RPMI7951 (cell line): ENCODE measurements around the gene HEXB. TPM values are rescaled to one million over a fixed set of nuclear protein-coding genes. Genes with fewer than 3 reads are reported as not detected.

Experiments used
- DNase-seq: peaks from one replicate; pipeline ENCODE4 v3.0.0-alpha.2; 2012; ENCODE audit warnings: low read depth
- total RNA-seq: library from RNA; depleted of rRNA; stranded (reverse); fragments of >200 nt; shearing (Covaris generic); gene quantifications from 2 replicates; pipeline ENCODE4 v1.2.3, GENCODE V29; 2014; rRNA removed

Gene HEXB
- total RNA-seq = 162 and 180 TPM in 2 replicates

DNA sequence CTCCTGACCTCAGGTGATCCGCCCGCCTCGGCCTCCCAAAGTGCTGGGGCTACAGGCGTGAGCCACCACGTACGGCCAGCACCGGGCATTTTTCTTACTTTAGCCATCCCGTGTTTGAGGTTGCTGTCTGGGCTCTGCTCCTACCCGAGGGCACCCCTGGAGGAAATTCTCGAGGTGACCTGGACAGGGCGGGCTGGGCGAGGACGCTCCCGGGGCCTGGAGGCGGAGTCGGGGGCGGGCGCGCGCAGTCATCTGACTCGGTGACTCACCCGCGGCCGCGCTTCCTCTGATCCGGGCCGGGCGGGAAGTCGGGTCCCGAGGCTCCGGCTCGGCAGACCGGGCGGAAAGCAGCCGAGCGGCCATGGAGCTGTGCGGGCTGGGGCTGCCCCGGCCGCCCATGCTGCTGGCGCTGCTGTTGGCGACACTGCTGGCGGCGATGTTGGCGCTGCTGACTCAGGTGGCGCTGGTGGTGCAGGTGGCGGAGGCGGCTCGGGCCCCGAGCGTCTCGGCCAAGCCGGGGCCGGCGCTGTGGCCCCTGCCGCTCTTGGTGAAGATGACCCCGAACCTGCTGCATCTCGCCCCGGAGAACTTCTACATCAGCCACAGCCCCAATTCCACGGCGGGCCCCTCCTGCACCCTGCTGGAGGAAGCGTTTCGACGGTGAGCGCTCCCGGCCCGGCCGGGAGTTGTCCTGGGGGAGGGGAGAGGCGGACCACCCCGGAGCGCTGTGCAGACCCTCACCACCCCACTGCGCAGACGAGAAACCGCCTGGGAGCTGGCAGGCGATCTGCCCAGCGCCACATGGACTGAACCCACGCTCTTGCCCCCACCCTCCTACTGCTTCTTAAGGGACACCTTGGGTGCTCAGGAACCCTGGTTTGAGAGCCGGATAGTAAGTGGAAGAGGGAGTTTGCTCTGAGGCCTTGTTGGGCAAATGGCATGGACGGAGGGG is at the start of gene HEXB:
HEXB (plus strand) TSS at position 334 of the 952 bp plus-strand sequence; CDS start at position 362, 28 bp downstream.
- peak; percentile 83 for DNase-seq

DNA sequence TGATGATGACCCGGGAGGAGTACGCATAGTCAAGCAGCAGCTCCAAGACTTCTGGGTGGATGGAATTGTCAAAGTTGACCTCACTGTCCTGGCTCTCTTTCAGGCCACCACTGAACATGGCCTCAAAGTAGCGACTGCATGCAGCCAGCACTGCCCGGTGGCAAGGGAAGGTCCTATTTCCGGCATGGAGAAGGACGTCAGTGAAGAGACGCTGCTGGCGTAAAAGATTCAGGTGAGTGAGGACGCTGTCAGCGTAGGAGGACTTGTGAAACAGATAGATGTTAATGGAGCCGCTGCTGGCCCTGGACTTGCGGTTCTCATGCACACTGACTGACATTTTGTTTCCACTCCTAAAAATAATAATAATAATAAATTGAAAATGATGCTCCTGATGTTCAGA is 48.9 kb upstream of the HEXB start:
- DNase-seq = no peak

DNA sequence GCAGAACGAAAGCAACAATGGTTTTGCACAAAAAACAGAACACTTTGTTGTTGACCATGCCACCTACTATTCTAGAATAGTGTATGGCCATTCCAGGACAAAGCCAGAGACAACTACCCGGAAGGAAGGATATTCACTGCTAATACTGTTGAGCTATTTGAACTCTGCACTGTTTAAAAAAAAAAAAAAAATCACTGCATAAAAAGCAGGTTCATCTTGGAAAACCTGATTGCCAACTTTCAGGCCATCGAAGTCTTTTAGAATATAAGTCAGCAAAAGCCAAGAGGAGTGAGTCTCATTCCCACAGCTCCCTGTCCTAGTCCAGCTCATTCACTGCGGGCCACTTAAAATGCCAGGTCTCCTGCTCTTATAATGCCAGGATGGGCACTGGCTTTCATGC is 48.5 kb upstream of the HEXB start:
- DNase-seq = no peak

DNA sequence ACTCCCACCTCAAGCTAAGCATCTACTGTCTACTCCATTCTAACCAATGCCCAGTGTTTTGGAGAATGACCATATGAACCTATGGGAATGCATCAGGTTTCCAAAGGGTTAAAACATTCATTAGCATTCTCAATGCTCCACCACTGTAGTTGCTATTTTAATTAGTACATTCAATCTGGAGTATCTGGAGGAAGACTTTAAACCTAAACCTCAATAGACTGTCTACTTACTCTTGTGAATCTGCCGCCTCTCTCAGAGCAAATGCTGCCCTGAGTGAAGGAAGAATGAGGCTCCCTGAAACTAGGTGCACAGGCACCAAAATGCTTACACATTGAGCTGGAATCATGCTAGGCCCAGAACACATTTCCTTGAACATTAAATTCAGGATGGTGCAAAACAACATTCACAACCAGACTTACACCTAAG is 46.5 kb upstream of the HEXB start:
- DNase-seq = no peak

DNA sequence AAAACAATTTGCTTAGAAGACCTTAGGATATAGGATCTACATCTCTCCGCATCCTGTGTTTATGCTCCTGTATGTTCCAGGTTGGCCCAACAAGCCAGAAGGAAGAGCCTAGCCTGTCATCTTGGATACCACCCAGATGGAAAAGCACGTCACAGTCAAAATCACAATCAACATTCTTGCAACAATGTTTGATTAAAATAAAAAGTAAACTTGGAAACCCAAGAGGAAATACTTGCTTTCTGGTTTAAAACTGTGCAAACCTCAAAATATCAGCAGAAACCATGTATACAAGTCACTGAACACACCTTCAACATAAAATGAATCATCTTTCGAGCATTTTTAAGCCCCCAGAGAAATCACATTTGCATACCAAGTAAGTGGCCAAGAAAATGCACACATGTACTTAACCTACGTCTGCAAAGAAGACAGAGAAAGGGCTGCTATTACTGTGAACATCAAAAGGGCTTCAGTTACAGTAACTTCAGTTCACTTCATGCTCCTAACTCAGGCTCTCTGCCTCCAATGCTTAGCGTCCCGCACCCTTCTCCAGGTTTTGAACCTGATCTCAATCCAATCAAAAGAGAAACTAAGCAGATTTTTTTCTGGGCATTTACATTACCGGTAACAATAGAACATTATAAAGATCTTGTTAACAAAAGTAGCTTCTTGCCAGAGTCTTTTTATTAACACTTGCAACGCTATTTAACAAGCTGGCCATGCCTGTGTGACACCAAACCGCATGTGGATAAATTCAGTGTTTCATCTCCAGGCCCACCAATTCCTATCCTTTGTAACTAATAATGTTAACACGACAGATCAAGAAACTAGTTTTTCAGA is 45.8 kb upstream of the HEXB start:
- peak; percentile 52 for DNase-seq

DNA sequence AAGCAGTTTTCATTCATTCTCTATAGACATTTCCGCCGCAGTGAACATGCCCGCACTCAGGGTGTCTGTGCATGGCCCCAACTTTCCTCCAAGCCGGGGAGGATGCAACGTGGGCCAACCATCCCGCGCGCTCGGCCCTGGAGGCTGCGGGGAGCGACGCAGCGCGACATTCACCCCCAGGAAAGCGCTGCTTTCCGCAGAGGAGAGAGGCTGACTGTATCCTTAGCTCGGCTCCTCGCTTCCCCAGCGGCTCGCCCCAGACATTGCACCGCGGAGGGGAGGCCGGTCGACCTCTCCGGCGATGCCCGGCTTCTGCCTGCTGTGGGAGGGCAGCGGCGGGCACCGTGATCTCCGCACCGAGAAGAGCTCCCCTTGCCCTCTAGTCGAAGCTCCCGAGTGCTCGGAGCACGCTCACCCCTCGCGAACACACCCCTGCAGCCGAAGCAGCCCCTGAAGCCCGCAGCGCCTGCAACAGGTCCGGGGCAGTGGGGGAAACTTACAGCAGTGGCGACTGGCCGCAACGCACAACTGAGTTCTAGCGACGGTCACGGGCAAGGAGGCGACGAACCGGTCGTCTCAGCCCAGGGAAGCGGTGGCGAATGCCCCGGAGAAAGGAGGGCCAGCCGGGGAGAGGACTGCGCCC is 45.1 kb upstream of the HEXB start:
- DNase-seq = peak; percentile 54

DNA sequence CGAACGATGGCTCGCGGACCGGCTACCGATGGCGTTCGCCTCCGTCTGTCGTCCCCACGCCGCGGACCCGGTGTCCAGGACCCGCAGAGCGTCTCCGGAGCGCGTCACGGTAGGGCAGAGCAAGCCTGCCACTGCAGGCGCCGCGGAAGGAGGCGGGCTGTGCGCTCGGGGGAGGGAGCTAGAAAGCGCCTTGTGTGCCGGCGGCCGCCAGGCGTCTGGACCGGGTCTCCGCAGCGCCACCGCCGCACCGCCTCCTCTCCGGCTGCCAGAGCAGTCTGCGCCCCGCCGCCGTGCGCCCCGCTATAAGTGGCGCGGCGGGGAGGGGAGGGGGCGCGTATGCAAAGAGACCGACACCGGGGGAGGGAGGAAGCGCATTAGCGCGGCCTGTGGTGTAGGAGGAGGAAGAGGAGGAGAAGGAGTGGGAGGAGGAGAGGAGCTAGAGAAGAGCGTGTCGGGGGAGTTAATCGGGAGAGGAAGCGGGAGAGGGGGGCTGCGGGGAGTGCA is 44.5 kb upstream of the HEXB start, which contains the start of gene ENC1:
ENC1 (minus strand) TSS at position 279 of the 504 bp plus-strand sequence. CDS start 4,243 bp downstream, outside the sequence.
- DNase-seq = peak; percentile 93

DNA sequence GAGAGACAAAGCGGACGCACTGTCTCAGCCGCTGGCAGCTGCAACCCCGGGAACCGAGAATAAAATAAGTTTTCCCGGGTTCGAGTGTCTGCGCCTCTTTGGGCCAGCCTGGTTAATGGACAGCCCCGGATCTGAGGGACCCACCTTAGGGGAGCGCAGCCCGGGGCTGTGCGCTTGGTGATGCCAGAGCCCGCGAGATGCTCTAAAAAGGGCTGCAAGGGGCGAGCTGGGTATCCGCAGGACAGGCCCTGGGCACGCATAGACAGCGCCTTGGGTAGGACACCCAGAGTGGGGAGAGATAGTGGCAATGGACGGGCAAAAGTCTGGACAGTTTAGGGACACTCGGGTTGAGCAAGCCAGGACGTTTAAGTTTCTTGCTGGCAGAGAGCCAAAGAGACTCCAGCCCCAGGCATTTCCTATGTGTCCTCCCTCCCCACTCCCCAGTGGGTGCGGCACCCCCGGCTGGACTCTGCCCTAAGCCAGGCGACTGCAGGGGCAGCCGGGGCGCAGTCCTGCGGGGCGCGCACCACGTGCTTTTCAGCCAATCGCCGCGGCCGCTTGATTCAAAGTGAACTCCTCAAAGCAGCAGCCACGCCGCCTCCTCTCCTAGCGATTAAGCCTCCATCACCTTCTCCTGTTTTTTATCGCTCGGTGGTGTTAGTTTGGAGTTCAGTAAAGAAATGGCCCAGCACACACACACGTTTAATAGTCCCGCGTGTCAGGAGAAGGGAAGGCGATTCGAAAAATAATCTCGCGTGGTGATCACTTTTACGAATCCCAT is 43.9 kb upstream of the HEXB start:
- peak; percentile 93 for DNase-seq

DNA sequence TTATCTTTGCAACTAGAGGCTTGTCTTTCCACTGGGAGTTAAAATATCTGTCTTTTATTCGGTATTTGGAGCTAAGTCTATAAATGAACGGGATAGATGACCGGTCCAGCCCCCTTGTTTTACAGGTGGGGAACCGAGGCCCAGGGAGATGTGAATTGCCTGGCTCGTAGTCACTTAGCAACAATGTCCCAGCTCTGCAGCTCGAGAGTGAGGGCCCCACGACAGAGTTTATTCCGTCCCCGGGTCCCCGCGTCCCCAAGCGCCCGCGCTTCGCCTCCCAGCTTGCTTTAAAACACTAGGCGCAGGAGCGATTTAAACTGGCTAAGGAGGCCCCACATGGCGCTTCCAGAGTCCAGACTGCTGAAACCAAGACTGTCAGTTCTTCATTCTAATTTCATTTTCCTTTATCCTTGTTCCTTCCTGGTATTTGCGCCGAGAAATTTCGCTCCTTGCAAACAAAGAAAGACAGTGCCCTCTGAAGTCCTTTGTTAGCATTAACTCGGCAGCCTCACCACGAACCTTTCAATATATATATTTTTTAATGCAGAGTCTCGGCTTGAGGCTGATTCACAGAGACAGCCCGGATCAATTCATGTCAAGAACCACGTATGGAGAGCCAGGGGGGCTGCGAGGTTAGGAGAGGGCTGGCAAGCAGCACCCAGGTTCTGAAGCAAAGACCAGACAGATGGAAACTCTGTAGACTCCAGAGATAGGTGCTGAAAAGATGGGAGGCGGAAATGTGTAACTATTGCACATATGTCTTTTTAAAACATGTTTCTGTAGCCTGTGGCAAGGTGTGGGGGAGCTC is 43.1 kb upstream of the HEXB start:
- DNase-seq = peak; percentile 81

DNA sequence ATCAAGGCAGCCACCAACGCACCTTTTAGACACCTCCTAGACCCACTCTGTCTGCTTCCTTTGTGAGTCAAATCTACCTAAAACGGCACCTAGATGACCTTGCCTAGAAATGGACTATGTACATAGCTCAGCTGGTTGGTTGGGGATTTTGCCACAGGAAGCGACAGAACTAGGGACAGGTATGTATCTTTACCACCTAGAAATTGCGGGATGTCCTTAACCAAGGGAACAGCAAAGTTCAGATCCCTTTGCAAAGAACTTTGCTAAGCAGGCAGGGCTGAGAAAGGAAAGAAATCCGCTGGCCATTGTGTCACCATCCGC is 42.5 kb upstream of the HEXB start:
- DNase-seq = no peak

DNA sequence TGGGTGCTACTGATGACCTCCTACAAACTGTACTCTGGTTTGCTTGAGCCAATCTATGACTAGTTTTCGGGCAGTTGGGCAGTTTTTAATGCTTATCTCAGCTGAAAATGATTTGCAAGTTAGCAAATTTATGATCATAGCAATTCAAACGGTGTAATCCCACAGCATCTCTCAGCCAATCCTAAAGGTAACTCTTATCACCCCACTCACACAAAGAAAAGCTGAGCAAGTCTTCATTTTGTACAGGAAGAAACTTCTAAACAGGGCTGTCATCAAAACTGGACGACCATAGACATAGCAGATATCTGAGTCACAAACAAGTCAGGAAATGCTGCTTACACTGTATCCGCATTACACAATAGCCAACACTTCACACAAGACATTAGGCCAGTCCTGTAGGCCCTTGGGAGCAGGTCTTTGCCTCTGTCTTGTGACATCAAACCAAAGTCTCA is 41.9 kb upstream of the HEXB start:
- DNase-seq = peak; percentile 91

DNA sequence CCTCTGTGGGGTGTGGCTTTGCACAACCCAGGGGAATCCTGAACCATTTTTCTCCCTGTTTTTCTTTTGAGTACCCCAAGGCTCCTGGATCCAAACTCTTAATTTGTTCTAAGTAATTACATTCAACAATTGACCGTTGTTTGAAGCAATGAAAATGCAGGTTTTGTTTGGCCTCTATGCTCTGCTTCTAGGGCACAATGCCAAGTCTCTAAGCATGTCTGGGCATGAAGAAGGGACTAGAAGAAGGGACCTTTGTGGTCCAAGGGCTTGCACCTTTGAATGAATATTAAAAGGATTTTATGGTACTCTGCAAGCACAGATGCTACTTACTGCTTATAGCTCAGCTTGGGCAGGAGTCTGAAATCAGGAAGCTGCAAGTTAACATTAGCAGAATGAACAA is 37.9 kb upstream of the HEXB start:
- no peak for DNase-seq

DNA sequence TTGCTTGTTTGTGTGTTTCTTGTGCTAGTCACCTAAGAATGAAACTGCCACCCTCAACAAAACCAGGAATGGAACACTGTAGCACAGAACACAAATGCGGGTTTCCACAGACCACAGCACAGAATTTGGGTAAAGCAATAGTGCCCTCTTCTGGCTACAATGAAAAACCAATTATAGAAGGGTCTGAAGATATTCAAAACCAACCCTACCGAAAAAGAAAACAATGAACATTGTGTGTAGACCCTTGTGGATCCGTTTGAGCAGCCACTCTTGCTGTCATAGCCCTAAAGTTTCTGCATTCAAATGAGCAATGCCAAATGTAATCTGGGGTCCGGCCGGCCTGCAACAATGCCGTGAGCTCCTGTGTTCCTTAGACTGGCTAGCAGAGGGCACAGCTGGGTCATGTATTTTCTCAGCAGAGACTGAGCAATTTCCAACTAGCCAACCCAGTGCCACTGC is 36.2 kb upstream of the HEXB start:
- DNase-seq = peak; percentile 61

DNA sequence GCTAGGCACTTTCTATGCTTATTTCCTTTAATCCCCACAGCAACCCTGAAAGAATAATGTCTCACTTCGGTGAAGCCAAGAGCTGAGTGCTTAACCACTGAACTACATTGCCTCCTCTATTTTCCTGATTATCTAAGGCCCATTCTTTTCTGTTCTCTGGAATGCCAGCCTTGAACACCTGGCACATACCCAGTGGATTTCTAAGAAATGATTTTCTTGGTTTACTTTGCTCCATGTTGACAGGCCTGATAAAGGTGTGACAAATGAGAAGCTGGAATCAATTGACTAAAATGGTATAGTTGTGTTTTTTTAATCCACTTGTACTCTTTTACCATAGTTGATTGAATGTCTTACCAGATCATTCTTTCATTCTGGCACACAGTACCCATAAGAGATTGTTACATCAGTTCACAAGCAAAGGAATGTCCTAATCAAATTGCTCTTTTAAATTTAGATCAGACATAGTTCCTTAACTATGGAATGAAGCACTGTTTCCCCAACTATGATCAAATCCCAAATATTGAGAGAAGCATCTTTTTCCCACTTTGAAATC is 35.5 kb upstream of the HEXB start:
- no peak for DNase-seq

DNA sequence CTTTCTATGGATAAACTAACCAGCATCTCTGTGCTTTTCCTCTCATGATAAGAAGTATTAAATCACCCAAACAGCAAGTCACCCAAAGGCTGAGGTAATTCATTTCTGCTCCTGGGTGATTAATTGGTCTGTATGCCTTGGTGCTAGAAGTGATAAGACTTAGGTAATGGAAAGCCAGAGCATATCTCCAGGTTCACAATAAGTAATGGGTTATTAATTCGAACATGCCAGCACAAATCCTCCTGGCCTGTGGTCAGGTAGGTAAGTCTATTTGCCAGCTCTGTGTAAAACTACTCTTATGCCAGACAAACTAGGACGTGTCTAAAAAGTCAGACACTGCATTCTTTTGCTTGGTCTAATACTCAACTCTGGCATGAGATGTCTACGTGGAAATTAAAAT is 33.3 kb upstream of the HEXB start:
- no peak for DNase-seq

DNA sequence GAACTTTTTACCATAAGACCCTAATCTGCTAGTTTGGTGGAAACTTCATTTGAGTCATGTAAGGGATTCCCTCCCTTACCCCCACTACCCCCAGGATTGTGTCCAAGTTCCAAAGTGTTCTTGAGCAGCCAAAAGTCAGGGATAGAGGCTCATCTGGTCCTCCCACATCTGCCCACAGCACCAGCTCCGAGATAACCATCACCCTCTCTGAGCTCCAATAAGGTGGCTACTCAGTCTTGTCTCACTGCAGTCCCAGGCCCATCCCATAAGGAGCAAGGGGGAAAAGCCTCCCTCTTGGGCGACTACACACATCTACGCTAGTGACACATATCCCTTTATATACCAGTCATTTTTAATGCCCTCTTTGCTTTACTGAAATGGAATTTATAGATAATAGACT is 32.5 kb upstream of the HEXB start:
- DNase-seq = no peak

DNA sequence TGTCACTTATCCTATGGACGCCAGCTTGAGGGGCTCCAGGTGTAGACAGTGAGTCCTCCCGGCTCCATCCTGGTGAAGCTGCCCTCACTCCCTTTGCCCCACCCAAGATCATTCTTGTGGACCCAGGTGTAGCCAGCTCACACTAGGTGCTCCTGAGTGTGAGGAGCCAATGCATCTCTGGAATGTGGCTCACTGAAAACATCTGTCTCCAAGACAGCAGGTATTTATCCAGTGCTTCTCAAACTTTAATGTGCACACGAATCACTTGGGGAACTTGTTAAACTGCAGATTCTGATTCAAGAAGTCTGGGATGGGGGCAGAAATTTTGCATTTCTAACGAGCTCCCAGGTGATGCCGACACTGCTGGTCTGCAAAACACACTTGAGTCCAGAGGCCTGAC is 31.0 kb upstream of the HEXB start:
- no peak for DNase-seq

DNA sequence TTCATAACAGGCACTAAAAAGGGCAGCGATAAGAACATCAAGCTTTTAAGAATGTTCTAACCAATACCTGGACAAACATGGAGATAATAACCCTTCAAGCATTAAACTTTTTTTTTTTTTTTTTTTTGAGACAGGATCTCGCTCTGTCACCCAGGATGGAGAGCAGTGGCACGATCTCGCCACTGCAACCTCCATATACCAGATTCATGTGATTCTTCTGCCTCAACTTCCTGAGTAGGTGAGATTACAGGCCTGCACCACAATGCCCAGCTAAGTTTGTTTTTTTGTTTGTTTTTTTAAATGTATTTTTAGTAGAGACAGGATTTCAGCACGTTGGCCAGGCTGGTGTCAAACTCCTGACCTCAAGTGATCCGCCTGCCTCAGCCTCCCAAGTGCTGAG is 29.8 kb upstream of the HEXB start:
- no peak for DNase-seq

DNA sequence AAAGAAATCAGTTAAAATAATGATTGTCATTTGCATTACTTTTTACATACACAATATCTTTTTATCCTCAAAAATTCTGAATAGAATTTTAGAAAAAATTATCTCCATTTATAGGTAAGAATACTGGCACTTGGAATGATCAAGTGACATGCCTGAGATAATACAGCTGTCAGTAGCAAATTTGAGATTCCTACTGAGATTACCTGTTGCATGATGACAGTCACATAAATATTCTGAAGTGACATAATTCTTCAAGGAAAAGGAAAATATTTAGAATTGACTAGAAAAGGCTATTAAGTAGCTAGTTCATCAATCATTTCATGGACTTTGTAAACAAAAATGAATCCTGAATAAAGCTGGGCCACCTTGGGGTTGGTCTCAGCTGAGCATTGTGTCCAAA is 29.3 kb upstream of the HEXB start:
- no peak for DNase-seq

DNA sequence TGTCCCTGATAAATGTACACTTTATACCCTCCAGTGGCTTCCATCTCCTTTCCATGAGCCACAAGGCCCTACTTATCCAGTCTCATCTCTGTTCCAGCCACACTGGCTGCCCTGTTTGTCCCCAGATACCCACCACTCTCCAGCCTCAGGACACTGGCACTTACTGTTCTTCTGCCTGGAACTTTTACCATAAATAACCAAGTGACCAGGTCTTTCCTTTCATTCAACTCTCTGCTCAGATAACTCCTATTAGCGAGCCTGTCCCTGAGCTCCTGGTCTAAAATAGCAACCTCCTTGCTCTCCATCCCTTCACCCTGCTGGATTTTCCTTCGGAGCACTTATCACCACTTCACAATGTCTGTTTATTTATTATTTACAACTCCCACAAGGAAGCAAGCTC is 27.9 kb upstream of the HEXB start:
- no peak for DNase-seq
